SK-N-MC (cell line): Measurements from ENCODE around the gene HEPHL1.

ENCODE experiments used
- DNase-seq: peaks from one replicate; pipeline ENCODE4 v3.0.0-alpha.2; 2011; ENCODE audit warnings: low read depth, low spot score
- H3K27ac ChIP-seq: fragments of 200-600 bp; sonication (generic); 2 replicates; pipeline ENCODE4 v1.5.1; 2016; ENCODE audit warnings: mixed run types
- H3K36me3 ChIP-seq: fragments of 200-600 bp; sonication (generic); 2 replicates; pipeline ENCODE4 v1.6.1; 2017; ENCODE audit warnings: antibody characterized with exemption, low read length, mixed read lengths; ENCODE audit not compliant: insufficient read depth
- H3K4me3 ChIP-seq: fragments of 200-600 bp; sonication (generic); 2 replicates; pipeline ENCODE4 v1.5.1; 2016
- H3K9ac ChIP-seq: fragments of 200-600 bp; sonication (generic); 2 replicates; pipeline ENCODE4 v1.8.0; 2017; ENCODE audit warnings: mixed run types, mixed read lengths; ENCODE audit not compliant: insufficient read length
- H3K9me3 ChIP-seq: fragments of 200-600 bp; sonication (generic); 2 replicates; pipeline ENCODE4 v1.6.1; 2017; ENCODE audit warnings: low read depth, mild to moderate bottlenecking, antibody characterized with exemption, low read length, moderate library complexity, mixed read lengths
- EZH2 ChIP-seq: fragments of 200-600 bp; sonication (generic); IDR thresholded peaks from one replicate; pipeline ENCODE4 v1.6.1; 2017; ENCODE audit warnings: antibody characterized with exemption
- FOXP2 ChIP-seq: optimal IDR thresholded peaks from 2 replicates; pipeline ENCODE3; 2011; ENCODE audit warnings: mild to moderate bottlenecking, moderate library complexity; ENCODE audit not compliant: insufficient read depth; ENCODE audit errors: extremely low read length, control extremely low read depth
- POLR2AphosphoS5 ChIP-seq: IDR thresholded peaks from 2 replicates; pipeline ENCODE4 v1.6.1; 2012; ENCODE audit warnings: mild to moderate bottlenecking, low read depth, low read length, borderline replicate concordance

The HEPHL1 gene

DNA sequence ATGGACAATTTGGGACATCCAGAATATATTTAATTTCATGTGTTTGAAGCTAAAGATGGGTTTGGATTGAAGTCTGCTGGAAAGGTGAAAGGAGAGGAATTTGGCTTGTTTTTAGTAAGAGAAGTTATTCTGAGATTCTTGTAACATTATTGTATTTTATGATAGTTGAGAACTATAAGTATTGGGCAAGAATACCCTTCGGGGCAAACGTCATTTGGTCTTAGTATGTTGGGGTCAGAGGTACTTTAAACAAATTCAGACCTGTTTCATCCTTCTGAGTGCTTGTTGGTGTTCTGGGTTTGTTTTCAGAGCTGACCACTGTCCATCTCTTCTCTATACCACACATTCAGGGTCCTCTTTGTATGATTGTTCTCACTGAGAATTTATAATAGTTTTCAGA, 127.0 kb downstream of the HEPHL1 start:
- DNase-seq, result no peak
- Histone ChIP-seq H3K36me3 (no peaks in the 10 kb centered on the region), H3K27ac (no peak overlapping the region), H3K4me3 (no peak overlapping the region), H3K9ac (no peak overlapping the region), H3K9me3 (no peaks in the 10 kb centered on the region)
- no peak for TF ChIP-seq POLR2AphosphoS5
- no peak for TF ChIP-seq EZH2
- TF ChIP-seq FOXP2, result no peak

DNA sequence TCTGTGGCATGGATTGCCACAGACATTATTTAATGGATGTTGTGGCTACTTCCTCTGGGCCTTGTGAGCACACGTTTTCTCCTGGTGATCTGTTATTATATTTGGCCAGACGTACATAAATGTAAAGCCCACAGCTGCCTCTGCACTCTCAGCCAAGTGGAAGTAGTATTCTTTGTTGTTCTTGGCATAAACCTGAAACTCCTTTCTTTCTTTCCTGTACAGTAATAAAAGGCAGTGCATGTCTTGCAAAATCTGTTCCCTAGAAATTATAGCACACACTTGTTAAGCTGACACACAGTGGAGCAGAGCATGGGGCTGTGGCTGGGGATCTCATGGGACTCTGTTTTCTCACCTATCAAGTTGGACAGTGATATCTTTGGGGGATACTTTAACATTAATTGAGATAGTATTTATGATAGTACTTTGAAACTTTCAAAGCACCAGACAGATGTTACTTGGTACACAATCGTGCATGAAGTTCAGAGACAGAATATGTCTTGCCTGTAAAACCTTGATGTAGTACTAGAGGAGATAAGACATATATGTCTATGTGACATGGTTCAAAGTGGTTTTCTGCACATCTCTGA, 128.4 kb downstream of the HEPHL1 start:
- DNase-seq, result no peak
- TF ChIP-seq EZH2 (no peak), POLR2AphosphoS5 (no peak), FOXP2 (no peak)
- H3K27ac ChIP-seq, result no peak overlapping the region

DNA sequence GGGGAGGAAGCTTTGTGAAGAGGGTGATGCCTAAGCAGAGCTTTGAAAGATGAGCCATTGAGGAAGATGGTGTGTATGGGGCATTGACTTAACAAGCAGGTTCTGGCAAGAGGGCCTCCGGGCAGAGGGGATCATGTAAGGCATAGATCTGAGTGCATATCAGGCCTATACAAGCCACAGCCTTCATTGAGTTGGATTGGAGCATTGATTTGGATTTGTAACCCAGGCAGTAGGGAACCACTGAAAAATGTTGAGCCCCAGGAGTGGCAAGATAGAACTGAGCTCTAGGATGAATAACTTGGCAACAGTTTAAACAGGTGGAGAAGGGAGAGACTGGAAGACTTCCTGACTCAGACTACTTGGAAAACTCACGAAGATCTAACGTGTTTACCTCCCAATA, 128.9 kb downstream of the HEPHL1 start:
- H3K36me3 ChIP-seq, result peaks cover 5% of the 10 kb centered on the region; the same call in 1 of the 2 replicates
- TF ChIP-seq FOXP2 (no peak), EZH2 (no peak), POLR2AphosphoS5 (no peak)
- H3K9me3 ChIP-seq, result no peaks in the 10 kb centered on the region
- no peak overlapping the region for H3K9ac ChIP-seq
- H3K27ac ChIP-seq, result no peak overlapping the region
- H3K4me3 ChIP-seq, result no peak overlapping the region
- no peak for DNase-seq

More for the DNA sequence above, 128.4 kb downstream of the HEPHL1 start:
- H3K9me3 ChIP-seq, result no peaks in the 10 kb centered on the region
- H3K4me3 ChIP-seq, result no peak overlapping the region
- H3K36me3 ChIP-seq, result peaks cover 5% of the 10 kb centered on the region; the same call in 1 of the 2 replicates
- no peak overlapping the region for H3K9ac ChIP-seq

DNA sequence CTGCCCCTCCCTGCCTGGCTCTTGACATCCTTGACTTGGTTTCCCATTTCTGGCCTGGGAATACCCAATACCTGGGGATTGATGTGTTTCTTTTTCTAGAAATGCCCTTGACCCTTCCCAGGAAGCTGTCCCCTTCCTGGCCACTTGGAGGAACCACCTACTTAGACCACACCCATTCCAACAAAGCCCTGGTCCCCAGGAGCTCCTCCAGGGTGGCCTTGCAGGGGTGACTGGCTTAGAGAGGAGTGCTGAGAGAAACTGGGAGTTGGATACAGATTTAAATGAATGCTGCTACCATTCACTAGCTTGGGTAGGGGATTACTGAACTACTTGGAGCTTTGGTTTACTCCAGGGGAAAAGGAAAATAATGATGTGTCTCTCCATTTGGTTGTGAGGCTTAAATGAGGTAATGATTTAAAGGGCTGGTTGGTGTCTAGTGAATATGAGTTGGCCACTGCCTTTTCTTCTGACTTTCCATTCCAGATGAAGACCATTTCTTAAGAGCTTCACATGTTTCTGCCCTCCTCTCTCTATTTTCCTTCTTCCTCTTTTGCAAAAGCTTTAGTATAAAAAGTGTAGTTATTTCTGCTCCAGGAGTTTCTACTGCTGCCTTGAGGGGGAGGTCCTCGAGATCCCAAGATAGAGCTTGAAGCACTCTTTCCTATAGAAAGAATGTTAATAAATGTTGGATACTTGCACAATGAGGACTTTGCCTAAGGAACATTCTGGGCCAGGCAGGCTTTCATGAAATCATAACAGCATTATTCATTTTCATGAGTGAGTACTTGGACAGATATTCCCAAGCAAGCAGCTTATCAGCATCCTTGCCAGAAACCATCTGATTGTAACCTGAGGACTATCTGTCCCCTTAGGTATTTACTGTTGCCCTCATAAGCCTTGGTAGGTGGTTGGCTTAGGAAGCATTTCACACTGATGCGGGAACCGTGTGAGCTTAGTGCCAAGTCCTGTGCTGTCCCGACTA, 129.8 kb downstream of the HEPHL1 start:
- no peak overlapping the region for H3K4me3 ChIP-seq
- DNase-seq, result no peak
- no peak overlapping the region for H3K27ac ChIP-seq
- peaks cover 5% of the 10 kb centered on the region; the same call in 1 of the 2 replicates for H3K36me3 ChIP-seq
- no peak overlapping the region for H3K9ac ChIP-seq
- H3K9me3 ChIP-seq, result no peaks in the 10 kb centered on the region
- TF ChIP-seq POLR2AphosphoS5, result no peak
- no peak for TF ChIP-seq EZH2
- no peak for TF ChIP-seq FOXP2

DNA sequence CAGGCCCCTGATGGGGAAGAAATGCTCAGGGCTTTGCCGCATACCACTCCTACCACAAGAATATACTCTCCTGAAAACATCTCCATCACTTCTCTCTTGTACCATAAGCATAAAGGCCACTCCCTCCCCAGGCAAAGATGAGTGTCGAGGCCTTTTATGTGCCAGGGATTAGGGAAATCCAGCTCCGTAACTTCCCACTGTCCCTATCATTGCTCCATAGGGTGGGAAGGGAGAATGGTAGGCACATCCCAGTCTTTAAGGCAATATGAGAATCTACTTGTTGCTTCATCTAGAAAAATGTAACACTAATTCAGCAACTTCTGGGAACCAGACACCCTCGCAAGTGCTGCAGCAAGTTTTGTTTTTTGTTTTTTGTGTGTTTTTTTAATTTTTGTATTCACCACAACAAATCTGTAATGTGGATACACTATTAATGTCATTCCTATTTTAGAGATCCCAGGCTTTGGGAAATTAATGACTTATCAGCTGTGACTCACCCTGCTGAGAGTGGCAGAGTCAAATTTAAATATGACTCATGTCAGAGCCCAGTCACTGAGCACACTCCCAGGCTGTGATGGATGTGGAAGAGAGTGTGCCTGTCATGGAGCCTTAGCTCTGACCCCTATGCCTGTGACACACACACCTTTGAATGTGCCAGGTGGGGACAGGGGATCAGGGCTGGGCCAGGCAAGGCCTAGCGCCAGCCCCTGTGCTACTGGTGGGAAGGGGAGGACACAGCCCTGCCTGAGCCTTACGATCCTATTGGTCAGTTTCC, 130.9 kb downstream of the HEPHL1 start:
- Histone ChIP-seq H3K36me3 (peaks cover 8% of the 10 kb centered on the region), H3K27ac (no peak overlapping the region)

DNA sequence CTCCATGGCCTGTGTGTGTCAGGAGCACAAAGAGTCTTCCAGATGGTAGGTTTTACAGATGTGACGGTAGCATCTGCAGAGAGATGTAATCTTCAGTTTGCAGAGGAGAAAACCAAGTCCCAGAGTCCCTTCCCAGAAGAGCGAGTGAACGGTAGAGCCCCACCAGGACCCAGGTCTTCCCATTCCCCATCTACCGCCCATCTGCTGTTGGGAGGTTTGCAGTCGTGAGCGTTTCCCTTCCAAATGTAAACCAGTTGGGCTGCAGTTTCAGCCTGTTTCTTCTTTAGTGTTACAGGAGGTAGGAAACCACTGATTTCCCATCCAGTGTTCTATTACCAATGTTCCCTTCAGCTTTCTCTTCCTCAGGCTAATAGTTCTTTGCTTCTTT, 131.5 kb downstream of the HEPHL1 start:
- peaks cover 8% of the 10 kb centered on the region for H3K36me3 ChIP-seq
- no peak for DNase-seq
- no peak overlapping the region for H3K27ac ChIP-seq
- H3K9ac ChIP-seq, result no peak overlapping the region
- TF ChIP-seq EZH2, result no peak
- TF ChIP-seq FOXP2, result no peak
- TF ChIP-seq POLR2AphosphoS5, result no peak
- H3K9me3 ChIP-seq, result no peaks in the 10 kb centered on the region
- no peak overlapping the region for H3K4me3 ChIP-seq

More for the DNA sequence above, 130.9 kb downstream of the HEPHL1 start:
- no peak overlapping the region for H3K4me3 ChIP-seq
- no peak for DNase-seq
- TF ChIP-seq EZH2 (no peak), FOXP2 (no peak), POLR2AphosphoS5 (no peak)
- no peak overlapping the region for H3K9ac ChIP-seq
- H3K9me3 ChIP-seq, result no peaks in the 10 kb centered on the region

DNA sequence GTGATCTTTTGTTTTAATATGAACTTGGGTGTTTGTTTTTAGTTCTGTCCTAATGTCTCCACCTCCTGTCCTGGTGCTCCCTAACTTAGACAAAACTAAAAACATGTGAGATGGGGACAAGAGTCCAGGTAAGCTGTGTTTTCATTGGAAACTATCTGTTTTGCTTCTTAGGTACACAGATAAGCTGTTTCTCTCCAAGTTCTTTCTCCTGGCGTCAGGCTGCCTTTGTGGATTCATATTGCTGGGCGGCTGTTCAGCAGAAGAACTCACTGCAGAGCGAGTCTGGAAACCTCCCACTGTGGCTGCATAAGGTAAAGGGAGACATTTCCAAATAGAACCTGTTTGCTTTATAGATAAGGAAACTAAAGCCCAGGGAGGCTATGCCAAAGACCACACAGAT, 132.2 kb downstream of the HEPHL1 start:
- Histone ChIP-seq H3K36me3 (peaks cover 8% of the 10 kb centered on the region), H3K4me3 (no peak overlapping the region), H3K9ac (no peak overlapping the region), H3K9me3 (no peaks in the 10 kb centered on the region), H3K27ac (no peak overlapping the region)
- DNase-seq, result no peak
- TF ChIP-seq POLR2AphosphoS5 (no peak), EZH2 (no peak), FOXP2 (no peak)
